ENCODE measurements around the gene ULBP3. TPM values are rescaled to one million over a fixed set of nuclear protein-coding genes. Genes with fewer than 3 reads are reported as not detected.
"Not testable (repeated sequence)": the region's sequence is repeated elsewhere in the genome, so short reads cannot be mapped to it uniquely, and the experiment has no call there.

ULBP3 gene
- total RNA-seq, 1 experiment from 2014 or later: 18.4 TPM

DNA sequence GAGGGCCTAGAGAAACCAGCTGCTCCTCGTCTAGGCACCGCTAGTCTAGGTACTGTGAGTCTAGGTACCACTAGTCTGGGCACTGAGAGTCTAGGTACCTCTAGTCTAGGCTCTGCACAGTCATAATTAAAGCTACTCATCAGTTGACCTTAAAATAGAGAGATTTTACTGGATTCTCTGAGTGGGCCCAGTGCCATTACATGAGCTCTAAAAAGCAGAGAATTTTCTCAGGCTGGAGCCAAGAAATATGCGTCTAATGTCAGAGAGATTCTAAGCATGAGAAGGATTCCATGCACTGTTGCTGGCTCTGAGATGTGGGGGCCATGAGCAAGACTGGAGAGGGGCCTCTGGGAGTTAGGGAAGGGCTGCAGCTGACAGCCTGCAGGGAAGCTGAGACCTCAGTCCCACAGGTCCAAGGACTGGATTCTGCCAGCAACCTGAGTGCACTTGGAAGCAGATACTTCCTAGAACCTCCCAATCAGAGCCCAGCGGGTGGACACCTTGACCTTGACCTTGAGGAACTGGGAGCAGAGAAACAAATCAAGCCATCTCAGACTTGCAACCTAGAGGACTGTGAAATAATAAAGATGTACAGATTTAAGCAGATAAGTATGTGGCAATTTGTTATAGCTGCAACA lies 5.6 kb upstream of the ULBP3 start:
- H3K27ac ChIP-seq (ENCODE audit: low read depth, low read length); H3K79me2 ChIP-seq (ENCODE audit: insufficient read depth, low read length); DNase-seq (ENCODE audit: low read depth, low spot score); H4K20me1 ChIP-seq (ENCODE audit: insufficient read depth); H3K27me3 ChIP-seq (ENCODE audit: insufficient read depth, low read length); RAD21 ChIA-PET (ENCODE audit: low non-redundant PET in 1 of 2, low total read pairs in 2 of 2, uncharacterized antibody in 2 of 2, unreplicated experiment in 2 of 2); H3K9ac ChIP-seq (ENCODE audit: low read length); H3K4me3 ChIP-seq (replicated peaks in 1 of 2; ENCODE audit: low read depth in 1 of 2, low read length in 2 of 2); POLR2A ChIA-PET; ATAC-seq; H3K4me2 ChIP-seq (ENCODE audit: low read length); H2AFZ ChIP-seq (ENCODE audit: low read depth, low read length, poor library complexity, severe bottlenecking); H3K36me3 ChIP-seq (ENCODE audit: control insufficient read depth in 1 of 2, insufficient read depth in 2 of 2, low read length in 2 of 2); BruUV-seq (replicated peaks); H3K9me3 ChIP-seq (ENCODE audit: control insufficient read depth in 1 of 2, insufficient read depth in 1 of 2, low read depth in 1 of 2, low read length in 2 of 2); H3K9me2 ChIP-seq (ENCODE audit: insufficient read depth): not testable (repeated sequence)
- peaks cover 22 to 57% of the 10 kb centered on the region in 2 experiments for H3K4me1 ChIP-seq (ENCODE audit: control insufficient read depth in 1 of 2, insufficient read depth in 2 of 2, low read length in 2 of 2)
- CTCF ChIA-PET: interaction anchor here (0.9 kb wide), 1 partner anchor 260 kb away, joined by 3 read pairs; no protein-coding TSS in a partner anchor
- intact Hi-C loops (cut with micrococcal nuclease): loop anchor here (5.0 kb wide), 2 partner anchors 67 to 343 kb away; no protein-coding TSS in a partner anchor

DNA sequence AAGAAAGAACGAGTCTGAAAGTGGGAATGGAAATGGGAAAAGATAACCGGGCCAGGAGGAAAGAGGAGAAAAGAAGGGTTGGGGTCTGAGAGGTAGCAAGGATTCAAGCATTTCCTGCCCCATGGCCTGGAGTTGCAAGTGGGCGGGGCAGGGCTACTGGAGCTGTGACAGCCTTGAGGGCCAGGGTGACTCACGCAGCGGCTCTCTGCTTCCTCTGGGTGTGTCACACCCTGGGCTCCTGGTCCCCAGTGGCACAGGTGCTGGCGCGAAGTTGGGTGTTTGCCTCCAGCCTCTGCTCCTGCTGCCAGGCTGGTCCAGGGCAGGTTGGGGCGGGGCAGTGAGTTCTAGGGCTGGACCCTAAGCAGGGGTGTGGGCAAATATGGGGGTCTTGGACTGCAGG lies 3.3 kb upstream of the ULBP3 start:
- ChIA-PET RAD21 (ENCODE audit: low non-redundant PET in 1 of 2, low total read pairs in 2 of 2, uncharacterized antibody in 2 of 2, unreplicated experiment in 2 of 2) (no interaction called here), CTCF (interaction anchor here (0.9 to 3.7 kb wide), 9 partner anchors 8 to 745 kb away, joined by 3 to 48 read pairs (median 4); no protein-coding TSS in a partner anchor), POLR2A (interaction anchor here (1.1 to 2.3 kb wide), 2 partner anchors 71 to 323 kb away, joined by 3 to 8 read pairs; no protein-coding TSS in a partner anchor)
- Histone ChIP-seq H3K36me3 (ENCODE audit: control insufficient read depth in 1 of 2, insufficient read depth in 2 of 2, low read length in 2 of 2) (no peaks in the 10 kb centered on the region), H2AFZ (ENCODE audit: low read depth, low read length, poor library complexity, severe bottlenecking) (peak overlapping the region; percentile 37), H3K4me2 (ENCODE audit: low read length) (peak overlapping the region; percentile 89), H3K4me3 (replicated peaks in 1 of 2; ENCODE audit: low read depth in 1 of 2, low read length in 2 of 2) (peak overlapping the region; percentile 30 to 51), H3K9me3 (ENCODE audit: control insufficient read depth in 1 of 2, insufficient read depth in 1 of 2, low read depth in 1 of 2, low read length in 2 of 2) (no peaks in the 10 kb centered on the region), H3K27me3 (ENCODE audit: insufficient read depth, low read length) (no peaks in the 10 kb centered on the region), H3K9me2 (ENCODE audit: insufficient read depth) (no peaks in the 10 kb centered on the region), H4K20me1 (ENCODE audit: insufficient read depth) (no peaks in the 10 kb centered on the region), H3K9ac (ENCODE audit: low read length) (peak overlapping the region; percentile 48), H3K79me2 (ENCODE audit: insufficient read depth, low read length) (peaks cover 6% of the 10 kb centered on the region; the same call in 1 of the 2 replicates), H3K4me1 (ENCODE audit: control insufficient read depth in 1 of 2, insufficient read depth in 2 of 2, low read length in 2 of 2) (peaks cover 22 to 66% of the 10 kb centered on the region in 2 experiments), H3K27ac (ENCODE audit: low read depth, low read length) (peak overlapping the region; percentile 43)
- ATAC-seq (peak; percentile 56), DNase-seq (ENCODE audit: low read depth, low spot score) (peak; percentile 90)
- BruUV-seq (replicated peaks): no TSS peak
- intact Hi-C loops (cut with micrococcal nuclease): loop anchor here (2.0 to 5.0 kb wide), 3 partner anchors 65 to 743 kb away; no protein-coding TSS in a partner anchor
- TF ChIP-seq SP1 (IDR thresholded peaks at IDR 0.05; ENCODE audit: low read depth) (no peak), POLR2AphosphoS5 (IDR thresholded peaks at IDR 0.05; ENCODE audit: low read depth, low read length) (peak; percentile 74), TCF7L2 (IDR thresholded peaks at IDR 0.05; ENCODE audit: borderline replicate concordance, extremely low read depth, insufficient read depth, insufficient read length) (peak; percentile 45)
- TF ChIP-seq, protein P1, sequence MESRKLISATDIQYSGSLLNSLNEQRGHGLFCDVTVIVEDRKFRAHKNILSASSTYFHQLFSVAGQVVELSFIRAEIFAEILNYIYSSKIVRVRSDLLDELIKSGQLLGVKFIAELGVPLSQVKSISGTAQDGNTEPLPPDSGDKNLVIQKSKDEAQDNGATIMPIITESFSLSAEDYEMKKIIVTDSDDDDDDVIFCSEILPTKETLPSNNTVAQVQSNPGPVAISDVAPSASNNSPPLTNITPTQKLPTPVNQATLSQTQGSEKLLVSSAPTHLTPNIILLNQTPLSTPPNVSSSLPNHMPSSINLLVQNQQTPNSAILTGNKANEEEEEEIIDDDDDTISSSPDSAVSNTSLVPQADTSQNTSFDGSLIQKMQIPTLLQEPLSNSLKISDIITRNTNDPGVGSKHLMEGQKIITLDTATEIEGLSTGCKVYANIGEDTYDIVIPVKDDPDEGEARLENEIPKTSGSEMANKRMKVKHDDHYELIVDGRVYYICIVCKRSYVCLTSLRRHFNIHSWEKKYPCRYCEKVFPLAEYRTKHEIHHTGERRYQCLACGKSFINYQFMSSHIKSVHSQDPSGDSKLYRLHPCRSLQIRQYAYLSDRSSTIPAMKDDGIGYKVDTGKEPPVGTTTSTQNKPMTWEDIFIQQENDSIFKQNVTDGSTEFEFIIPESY (IDR thresholded peaks at IDR 0.05; ENCODE audit: extremely low read depth, insufficient replicate concordance, low read length): no peak

Data from HCT116 (cell line).